HG02798 (cell line): ENCODE measurements around the gene CCK.
A peak's percentile ranks its signal among the peaks of the same experiment; 100 is the strongest.

Source experiments
- ATAC-seq: cut with Tn5 transposase; IDR thresholded peaks from one replicate; pipeline ENCODE4 v1.9.1; 2021; ENCODE audit warnings: mild to moderate bottlenecking; ENCODE audit not compliant: unreplicated experiment, poor library complexity

Gene CCK

DNA sequence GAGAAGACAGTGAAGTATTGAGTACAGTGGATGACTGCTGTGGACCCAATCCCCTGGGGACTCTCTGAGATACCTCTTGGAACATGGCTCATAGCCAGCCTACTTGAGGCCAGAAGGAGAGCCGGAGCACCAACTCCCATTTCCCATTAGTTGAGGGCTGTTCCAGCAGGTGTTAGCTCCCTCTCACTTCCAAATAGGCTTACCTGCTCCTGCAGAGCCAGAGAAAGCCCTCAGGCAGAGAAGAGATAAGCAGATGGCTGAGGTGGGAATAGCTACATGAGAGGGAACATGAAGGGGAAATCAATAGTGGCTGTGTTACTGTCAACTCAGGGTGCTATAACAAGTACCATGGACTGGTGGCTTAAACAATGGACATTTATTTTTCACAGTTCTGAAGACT is 4.6 kb upstream of the CCK start:
- ATAC-seq, result no peak

DNA sequence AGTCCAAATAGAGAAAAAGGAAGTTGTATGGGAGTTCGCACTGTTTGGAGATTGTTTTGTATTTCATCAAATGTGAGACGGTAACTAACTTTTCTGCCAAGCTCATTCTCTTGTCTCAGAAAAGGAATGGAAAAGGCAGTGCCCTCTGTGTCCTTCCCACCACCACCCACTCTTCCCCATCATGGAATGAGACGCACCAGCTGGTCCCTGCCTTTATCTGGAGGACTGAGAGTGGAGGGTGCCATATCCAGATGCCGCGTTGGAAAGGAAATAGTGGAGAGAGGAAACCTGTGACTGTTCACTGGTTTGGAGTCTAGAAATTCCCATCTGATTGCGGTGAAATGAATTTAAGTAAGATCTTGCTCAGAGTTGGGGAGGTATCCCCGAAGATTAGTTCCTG is 3.7 kb upstream of the CCK start:
- ATAC-seq, result no peak

DNA sequence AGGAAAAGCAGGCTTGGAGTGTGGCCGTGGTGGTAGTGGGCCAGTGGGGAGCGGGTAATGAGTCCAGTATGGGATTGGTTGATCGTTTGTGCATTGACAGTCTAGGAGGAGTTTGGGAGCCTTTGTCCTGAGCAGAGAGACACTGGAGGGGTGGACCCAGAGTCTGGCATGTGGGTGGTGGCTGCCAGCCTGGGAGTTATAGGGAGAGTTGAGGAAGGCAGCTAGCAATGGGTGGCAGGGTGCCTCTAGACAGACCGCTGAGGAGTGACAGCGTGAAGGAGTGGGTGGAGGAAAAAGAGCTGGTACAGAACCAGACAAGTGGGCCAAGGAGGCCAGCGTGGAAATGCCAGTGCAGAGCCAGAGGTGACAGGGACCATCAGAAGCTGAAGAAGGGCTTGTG is 1.9 kb upstream of the CCK start:
- no peak for ATAC-seq

DNA sequence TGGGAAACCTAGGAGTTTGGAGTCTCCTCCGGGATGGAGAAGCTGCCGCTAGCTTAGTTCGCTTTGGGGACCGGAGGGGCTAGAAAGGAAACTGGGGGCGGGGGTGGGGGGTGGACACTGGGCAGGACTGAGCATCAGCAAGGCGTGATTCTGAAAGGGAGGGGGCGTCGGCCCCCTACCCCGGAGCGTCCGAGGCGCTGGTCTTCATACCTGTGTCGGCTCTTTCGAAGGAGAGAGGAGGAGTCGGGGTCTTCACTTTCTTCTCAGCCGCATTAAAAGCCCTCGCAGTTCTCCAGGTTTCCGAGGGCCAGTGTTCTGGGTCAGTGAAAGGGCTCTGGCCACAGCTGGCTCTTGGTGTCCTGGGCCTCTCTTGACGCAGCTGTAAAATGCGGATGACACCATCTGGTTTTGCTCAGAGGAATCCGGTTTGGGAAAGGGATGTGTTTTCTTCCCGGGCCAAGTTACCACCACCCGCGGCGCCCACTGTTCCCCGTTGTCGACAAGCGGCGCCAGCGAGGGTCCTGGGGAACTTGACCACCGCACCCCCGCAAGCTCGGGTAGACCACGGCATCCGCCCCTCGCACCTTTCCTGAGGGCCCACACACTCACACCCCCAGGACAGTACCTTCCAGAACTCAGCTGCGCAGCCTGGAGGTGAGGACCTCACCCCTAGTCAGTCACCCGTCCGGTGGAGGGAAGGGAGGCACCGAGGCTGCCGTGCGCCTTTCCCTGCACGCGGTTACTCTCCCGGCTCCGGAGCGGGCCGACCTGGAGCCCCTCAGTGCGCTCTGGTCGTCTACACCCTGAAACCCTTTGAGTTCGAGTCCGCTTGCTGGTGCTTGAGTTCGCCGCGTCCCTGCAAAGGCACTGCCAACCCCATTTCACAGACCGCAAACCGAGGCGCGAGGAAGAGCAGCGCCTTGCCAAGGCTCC is 660 bp downstream of the CCK start:
- ATAC-seq, result no peak

DNA sequence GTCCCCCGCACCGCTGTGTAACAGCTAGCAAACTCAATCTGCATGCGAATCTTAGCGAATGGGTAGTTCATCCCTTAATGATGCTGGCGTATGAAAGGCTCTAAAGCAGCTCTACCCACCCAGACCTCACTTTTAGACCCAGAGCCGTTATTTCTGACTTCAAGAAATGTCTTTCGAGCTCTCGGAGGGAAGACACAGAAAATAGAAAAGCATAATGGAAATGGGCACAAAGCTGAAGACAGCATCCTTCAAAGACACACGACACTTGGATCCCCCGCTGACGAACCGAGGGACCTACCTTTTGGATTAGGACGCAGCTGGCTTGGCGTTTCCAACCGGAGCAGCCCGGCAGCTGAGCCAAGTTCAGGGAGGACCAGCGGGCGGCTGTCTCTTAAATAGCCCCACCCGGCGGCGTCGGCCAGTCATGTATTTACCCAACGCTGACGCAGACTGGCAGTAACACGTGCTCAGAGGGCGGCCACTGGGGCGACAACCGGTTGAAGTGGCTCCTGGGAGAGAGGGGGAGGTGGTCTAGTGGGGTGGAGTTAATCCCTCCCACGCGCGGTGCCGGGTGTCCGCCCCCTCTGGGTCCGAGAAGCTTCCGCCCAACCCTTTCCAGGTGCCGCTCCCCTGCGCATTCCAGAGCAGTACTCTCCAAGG is 1.5 kb downstream of the CCK start:
- no peak for ATAC-seq

DNA sequence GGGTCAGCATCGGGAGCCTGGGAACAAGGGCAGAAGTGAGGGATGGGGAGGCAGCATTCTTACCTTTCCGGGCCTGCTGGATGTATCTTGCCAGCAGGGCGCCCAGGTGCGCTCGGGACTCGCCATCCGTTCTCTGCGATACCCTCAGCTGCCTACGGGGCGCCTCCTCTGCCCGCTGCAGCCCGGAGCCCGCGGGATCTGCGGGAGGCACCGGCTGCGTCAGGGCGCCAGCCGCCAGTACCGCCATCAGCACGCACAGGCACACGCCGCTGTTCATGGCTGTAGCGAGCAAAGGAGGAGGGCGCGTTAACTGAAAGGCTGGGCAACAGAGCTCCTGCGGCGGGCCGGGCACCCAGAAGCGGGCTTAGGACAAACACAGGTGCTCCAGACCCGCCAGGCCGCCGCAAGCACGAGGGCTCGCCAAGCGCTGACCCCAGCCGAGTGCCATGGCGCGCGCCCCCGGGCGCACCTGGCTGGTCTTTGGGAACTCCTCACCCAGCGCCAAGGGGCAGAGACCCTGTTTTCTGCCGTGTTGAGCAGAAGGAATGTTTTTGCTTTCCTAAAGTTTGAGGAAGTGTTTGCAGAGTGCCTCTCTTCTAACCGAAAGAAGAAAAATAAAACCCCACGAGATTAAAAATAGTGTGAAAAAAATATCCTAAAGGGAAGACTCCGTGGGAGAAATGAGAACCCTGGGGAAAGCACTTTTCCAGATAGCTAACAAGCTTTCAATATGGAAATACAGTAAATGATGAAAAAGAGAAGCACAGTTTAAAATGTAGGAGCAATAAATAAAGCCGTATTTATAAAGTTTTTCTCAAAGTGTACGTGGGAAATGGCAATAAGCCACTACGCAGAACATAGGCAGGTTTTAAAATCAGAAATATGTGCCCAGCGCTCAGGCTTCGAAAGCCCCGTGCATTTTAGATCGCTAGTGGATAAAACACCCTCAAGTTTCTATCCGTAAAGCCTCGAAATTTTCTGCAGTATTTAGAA is 2.3 kb downstream of the CCK start:
- no peak for ATAC-seq

DNA sequence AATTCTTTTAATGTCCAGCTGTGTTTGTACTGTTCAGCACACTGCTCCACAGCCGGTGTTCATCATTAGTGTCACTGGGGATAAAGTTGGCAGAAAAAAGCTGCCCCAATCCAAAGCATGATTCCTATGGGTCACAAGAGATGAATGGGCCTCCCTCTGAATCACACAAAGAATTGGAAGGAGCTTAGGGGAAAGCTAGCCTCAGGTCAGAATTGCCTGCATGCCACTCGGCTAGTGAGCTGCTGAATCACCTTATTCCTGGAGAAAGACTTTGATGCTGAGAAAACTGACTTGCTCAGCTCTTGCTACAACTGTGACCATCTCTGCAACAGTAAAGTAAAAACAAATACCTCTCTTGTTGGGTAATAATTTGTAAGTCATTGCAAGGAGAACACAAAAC is 3.5 kb downstream of the CCK start:
- ATAC-seq, result no peak

DNA sequence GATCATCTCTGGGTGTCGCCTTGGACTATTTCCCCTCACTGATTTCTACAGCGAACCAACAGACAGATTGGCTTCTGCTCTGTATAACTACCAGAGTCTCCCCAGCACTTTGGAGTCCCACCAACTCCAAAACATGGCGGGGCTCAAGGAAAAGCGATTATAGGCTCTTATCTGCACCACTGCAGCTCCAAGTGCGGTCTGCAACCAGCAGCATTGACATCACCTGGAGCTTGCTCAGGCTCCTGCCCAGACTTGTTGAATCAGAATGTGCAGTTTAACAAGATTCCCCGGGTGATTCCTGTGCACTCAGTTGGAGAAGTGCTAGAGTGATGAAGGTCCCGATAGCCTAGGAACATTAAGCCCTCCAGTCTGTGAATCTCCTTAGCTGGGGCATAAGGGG is 9.0 kb downstream of the CCK start:
- ATAC-seq, result no peak

DNA sequence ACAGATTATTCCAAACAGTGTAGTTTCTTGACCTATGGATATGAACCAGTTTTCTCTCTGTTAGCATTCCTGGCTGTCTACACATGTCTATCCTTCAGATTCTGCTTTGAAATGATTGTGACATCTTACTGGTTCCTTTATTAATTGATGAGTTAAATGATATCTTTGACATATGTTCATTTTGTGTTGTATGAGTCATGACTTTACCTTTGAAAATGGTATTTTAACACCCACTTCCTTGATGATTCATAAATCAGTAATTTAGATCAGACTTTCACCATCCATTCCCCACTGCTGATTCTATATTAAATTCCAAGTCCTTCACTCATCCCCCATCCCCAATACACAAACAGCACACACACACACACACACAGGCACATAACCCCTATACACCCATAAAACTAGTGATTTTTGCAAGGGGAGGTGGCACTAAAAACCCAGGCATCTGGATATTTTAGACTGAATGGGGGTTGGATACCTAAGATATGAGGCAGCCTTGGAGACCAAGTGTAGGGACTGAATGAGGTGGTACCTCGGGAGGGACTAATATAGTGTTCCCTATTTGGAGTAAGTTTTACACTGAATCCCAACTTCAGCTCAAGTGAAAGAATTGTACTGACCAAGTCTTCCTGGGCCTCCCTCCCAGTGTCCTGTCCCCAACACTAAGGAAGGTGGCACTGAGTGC is 9.7 kb downstream of the CCK start:
- no peak for ATAC-seq

DNA sequence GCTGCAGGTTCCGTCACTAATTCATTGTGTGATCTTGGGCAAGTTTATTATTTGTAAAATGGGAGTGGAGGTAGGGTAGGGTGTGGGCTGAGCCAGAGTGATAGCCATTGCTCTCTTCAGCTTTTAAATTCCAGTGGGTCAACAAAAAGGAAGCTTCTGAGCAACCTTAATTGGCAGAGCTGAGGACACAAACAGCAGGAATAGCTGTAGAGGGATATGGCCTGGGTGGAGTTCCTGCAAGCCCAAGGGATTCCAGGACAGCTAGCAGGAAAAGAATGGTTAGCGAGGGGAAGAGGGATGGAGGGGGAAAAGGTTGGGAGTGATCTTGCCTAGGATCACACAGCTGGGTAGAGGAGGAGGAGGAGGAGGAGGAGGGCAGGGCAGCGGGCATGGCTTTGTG is 11.4 kb downstream of the CCK start:
- no peak for ATAC-seq

DNA sequence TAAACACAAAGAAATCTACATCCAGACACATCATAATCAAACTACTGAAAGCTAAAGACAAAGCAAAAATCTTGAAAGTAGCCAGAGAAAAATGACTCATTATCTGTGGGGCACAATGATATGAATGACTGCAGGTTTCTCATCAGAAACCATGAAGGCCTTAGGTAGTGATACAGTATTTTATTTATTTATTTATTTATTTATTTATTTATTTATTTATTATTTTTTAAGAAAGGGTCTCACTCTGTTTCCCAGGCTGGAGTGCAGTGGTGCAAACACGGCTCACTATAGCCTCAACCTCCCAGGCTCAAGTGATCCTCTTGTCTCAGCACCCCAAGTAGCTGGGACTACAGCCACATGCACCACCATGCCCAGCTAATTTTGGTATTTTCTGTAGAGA is 15.2 kb downstream of the CCK start:
- no peak for ATAC-seq

DNA sequence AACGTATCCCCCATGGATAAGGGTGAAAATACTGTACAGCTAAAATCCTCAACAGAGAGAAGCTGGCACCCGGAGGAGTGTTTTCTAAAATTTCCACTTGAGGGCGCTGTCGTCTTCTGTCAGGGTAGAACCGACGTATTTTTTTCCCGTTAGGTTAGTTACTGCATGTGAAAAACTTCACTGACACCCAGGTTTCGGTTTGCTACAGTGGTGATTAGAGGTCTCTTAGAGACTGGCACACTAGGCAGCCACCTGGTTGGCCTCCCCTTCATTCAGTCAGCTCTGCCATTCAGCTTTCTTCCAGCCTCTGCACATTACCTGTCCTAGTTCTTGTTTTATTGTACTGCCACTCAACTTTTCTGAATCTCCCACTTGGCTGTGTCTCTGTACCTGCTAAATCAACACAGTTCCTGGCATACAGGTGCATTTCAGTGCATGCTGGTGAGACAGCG is 18.4 kb downstream of the CCK start:
- peak; percentile 86 for ATAC-seq

DNA sequence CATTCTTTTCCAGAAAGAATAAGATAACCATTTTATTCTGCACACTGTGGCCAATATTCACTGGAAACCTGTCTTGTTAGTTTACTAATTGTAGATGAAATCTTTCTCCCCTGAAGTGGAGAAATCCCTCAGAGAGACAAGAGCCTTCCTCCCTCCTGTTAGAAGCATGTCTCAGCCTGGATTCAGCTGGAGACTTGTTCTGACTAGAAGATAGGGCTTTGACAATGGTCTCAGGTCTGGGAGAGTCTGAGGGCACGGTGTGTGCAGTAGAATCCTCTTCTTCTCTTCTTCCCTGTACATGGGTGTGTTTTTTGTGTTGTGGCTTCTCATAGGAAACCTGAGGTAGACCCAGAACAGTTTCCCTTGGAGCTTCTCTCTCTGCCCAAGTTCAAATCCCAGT is 19.9 kb downstream of the CCK start:
- ATAC-seq, result no peak

DNA sequence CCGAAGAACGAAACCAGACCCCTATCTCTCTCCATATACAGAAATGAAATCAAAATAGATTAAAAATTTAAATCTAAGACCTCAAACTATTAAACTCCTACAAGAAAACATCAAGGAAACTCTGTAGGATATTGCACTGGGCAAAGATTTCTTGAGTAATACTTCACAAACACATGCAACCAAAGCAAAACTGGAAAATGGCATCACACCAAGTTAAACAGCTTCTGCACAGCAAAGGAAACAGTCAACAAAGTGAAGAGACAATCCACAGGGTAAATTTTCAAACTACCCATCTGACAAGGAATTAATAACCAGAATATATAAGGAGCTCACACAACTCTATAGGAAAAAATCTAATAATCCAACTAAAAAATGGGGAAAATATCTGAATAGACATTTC is 29.4 kb downstream of the CCK start:
- no peak for ATAC-seq

DNA sequence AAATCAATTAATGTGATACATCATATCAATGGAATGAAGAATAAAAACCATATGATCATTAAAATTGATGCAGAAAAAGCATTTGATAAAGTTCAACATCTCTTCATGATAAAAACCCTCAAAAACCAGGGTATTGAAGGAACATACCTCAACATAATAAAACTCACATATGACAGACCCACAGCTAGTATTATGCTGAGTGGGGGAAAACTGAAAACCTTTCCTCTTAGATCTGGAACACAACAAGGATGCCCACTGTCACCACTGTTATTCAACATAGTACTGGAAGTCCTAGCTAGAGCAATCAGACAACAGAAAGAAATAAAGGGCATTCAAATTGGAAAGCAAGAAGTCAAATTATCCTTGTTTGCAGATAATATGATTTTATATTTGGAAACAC is 30.5 kb downstream of the CCK start:
- no peak for ATAC-seq

DNA sequence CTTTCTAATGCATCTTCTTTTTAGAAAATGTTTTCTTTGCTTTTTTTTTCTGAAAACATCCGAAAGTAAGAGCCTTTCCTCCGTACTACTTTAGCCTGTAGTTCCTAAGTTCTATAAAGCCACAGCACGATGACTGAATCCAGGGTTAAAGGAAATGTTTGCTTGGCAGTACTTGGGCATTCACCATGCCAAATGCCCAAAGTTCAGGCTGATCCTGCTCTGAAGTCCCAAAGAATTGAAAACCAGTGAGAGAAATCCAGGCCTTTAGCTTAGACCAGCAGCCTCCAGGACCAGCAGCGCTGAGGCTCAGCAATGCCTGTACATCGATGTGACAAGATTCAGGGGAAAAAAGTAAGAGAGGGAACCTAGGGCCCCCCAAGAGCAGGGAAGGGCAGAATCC is 35.1 kb downstream of the CCK start:
- no peak for ATAC-seq

DNA sequence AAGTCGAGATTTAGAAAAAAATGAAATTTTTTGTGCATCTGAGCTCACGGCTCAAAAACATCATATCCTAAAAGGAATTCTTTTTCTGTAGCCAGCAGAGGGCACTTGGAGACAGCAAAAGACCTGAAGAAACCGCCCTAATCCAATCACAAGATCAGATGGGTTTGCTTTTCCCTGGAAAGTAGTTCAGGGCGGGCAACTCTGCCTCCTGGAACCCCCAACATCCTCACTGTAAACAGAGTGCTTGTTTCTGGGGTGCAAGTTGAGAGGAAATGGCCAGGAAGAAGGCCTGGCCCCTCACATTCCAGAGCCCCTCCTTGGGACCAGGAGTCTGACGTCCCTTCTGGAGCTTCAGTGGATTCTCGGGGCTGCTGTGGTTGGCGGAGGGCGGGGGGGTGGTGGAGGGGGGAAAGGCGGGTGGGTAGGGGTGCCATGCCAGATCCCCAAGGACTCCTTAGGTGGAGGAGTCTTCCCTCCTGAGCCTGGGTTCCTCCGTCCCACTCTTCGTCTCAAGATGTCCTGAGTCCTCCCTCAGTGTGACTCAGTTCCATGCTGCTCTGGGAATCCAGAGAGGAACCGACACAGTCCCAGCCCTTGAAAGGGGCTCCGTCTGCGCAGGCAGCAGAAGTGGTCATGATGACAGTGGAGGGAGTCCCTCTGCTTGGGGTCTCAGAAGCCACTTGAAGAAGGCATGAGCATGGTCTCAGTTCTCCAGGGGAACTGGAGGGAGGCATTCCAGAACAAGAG is 35.9 kb downstream of the CCK start:
- no peak for ATAC-seq

DNA sequence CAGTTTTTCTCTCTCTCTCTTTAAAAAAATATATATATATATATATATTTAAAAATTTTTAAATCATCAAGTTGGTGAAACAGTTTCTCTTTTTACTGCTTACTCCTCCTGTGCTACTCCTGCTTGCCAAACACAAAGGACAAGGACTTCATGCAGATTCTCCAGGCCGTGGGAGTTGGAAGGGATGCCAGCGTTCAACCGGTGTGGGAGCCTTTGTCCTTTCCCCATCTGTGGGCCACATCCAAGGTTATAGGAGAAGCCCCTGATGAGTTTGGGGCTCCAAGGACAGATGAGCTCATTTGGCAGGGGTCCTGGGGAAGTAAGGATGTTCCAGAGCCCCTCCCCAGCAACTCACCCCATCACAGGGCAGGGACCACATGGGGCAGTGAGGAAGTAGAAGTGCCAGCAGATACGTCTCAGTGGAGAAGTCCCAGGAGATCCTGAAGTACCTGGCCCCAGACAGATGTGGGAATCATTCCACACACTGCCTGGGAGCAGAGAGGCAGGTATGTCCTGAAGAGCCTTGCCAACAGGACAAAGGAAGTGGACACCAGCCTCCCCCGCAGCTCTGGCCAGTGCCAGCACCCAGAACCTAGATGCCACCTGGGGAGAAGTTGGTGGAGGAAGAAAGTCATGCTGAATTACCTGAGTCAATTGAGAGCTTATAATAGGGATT is 36.6 kb downstream of the CCK start:
- ATAC-seq, result no peak

DNA sequence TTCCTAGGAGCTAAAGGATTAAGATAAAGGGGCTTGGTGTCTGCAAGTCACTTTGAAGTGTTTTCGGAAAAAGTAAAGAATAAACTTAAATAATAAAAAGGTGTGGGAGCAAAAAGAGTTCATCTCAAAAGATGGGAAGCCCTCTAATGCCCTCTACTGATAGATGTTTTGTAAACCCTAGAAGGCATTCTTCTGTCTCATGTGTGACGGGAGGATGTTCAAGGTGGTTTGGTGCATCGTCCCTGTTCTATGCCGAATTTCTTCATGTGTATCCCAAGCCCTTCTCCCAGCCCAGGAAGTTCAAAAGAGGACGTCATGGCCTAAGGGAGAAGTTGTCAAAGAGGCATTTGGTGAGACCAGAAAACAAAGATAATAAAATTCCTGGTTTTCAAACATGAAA is 37.2 kb downstream of the CCK start:
- no peak for ATAC-seq
